Immature natural killer cell (primary cell): ENCODE data around the gene LDB2. TPM values are rescaled to one million over a fixed set of nuclear protein-coding genes. Genes with fewer than 3 reads are reported as not detected.

Experiments
- DNase-seq, 3 donors: peaks; one replicate each; pipeline ENCODE4 v3.0.0; 2022; ENCODE audit warnings: mixed read lengths in 1 of 3
- H3K27ac Mint-ChIP-seq, 6 donors: one replicate each; pipeline ENCODE4 v1.8.0; 2020; ENCODE audit warnings: mixed read lengths in 6 of 6, mild to moderate bottlenecking in 5 of 6, inconsistent platforms in 4 of 6, moderate library complexity in 3 of 6
- H3K27me3 Mint-ChIP-seq, 3 donors: one replicate each; pipeline ENCODE4 v1.8.0; 2020 to 2021; ENCODE audit warnings: low read depth in 3 of 3, mild to moderate bottlenecking in 3 of 3, mixed read lengths in 3 of 3, moderate library complexity in 3 of 3, inconsistent platforms in 1 of 3
- H3K36me3 Mint-ChIP-seq, 3 donors: one replicate each; pipeline ENCODE4 v1.8.0; 2020; ENCODE audit warnings: mixed read lengths in 3 of 3, inconsistent platforms in 2 of 3, mild to moderate bottlenecking in 2 of 3
- H3K4me1 Mint-ChIP-seq, 2 donors: one replicate each; pipeline ENCODE4 v1.8.0; 2020; ENCODE audit warnings: inconsistent platforms in 2 of 2, mild to moderate bottlenecking in 2 of 2, mixed read lengths in 2 of 2, moderate library complexity in 1 of 2
- H3K4me3 Mint-ChIP-seq, 5 donors: one replicate each; pipeline ENCODE4 v1.8.0; 2020; ENCODE audit warnings: mild to moderate bottlenecking in 5 of 5, mixed read lengths in 5 of 5, inconsistent platforms in 3 of 5, moderate library complexity in 3 of 5
- H3K9me3 Mint-ChIP-seq, 6 donors: one replicate each; pipeline ENCODE4 v1.8.0; 2020; ENCODE audit warnings: mild to moderate bottlenecking in 6 of 6, mixed read lengths in 6 of 6, inconsistent platforms in 4 of 6, moderate library complexity in 3 of 6
- polyA plus RNA-seq, 3 donors: library from polyadenylated mRNA; unstranded; fragments of 300-500 nt; fragmentation: Illumina TruSeq; gene quantifications; one replicate each; pipeline ENCODE4 v1.2.3, GENCODE V29; 2021

Gene LDB2
- polyA plus RNA-seq, 3 donors from 2014 or later: 6.9 to 15.8 (median 7.5) TPM

- Mint-ChIP-seq H3K4me3 (no peak overlapping the region), H3K36me3 (no peaks in the 10 kb centered on the region), H3K9me3 (no peaks in the 10 kb centered on the region), H3K27ac (no peak overlapping the region), H3K4me1 (peaks cover 0 to 7% of the 10 kb centered on the region in 2 donors), H3K27me3 (peaks cover 0 to 2% (median under 1%) of the 10 kb centered on the region in 3 donors)
- no peak for DNase-seq
Observed at GRCh38 chr4:16846540-16847117, 51.8 kb downstream of the LDB2 start.

DNA sequence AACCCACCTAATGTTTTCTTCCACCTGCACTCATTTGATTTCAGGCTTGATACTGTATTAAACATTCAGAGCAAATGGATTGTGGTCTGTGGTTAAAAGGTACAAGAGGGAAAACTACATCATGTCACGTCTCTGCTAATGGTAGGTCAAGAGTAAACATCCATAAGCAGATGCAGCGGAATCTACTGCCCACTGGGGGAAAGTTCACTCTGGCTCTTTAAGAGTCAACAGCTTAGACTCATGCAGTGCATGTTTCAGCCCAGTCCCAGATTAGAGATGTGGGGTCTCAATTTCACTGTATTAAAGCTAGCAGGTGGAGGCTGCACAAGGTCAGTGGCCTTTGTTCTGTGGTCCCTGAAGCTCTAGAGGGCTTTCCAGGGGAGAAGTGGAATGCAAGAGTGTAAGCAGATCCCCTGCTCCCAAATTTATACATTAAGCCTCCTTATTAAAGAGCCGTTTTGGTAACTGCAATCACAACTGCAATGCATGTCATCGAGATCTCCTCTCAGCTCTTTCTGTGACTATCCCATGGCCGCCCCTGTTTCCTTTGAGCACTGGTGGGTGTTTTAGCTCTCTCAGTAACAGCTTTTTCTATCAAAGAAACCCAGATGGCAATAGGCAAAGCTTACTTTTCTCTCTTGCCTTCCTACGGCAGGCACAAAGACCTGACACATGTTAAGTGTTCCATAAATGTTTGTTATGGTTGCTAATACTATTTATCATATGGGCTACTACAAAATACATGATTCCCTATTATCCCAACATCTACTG is 53.4 kb downstream of the LDB2 start:
- no peak for DNase-seq
- Mint-ChIP-seq H3K36me3 (peaks cover 0 to 3% (median 0%) of the 10 kb centered on the region in 3 donors), H3K4me1 (peaks cover 0 to 4% of the 10 kb centered on the region in 2 donors), H3K9me3 (no peaks in the 10 kb centered on the region), H3K27ac (no peak overlapping the region), H3K27me3 (no peaks in the 10 kb centered on the region), H3K4me3 (no peak overlapping the region)

DNA sequence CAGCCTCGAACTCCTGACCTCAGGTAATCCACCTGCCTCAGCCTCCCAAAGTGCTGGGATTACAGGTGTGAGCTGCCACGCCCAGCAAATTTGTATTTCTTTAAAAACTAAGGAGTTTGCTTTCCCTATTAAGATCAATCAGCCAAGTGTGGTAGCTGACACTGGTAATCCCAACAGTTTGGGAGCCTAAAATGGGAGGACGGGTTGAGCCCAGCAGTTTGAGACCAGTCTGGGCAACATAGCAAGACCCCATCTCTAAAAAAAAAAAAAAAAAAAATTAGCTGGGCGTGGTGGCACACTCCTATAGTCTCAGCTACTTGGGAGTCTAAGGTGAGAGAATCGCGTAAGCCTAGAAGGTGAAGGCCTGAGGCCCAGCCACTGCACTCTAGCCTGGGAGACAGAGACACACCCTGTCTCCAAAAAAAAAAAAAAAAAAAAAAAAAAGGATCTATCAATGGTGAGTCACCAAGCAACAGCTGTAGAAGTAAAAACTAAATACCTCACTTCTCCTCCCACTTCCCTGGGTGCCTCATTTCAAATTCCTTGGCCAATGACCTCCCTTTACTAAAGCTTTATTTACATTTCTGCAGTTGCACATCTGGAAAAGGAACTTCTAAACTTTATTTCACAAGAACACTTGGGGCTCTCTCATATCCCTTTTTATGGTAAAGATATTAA is 54.5 kb downstream of the LDB2 start:
- H3K9me3 Mint-ChIP-seq: no peaks in the 10 kb centered on the region
- H3K4me3 Mint-ChIP-seq: no peak overlapping the region
- peaks cover 0 to 4% of the 10 kb centered on the region in 2 donors for H3K4me1 Mint-ChIP-seq
- no peak overlapping the region for H3K27ac Mint-ChIP-seq
- peaks cover 0 to 6% (median 0%) of the 10 kb centered on the region in 3 donors for H3K36me3 Mint-ChIP-seq
- no peaks in the 10 kb centered on the region for H3K27me3 Mint-ChIP-seq
- no peak for DNase-seq

DNA sequence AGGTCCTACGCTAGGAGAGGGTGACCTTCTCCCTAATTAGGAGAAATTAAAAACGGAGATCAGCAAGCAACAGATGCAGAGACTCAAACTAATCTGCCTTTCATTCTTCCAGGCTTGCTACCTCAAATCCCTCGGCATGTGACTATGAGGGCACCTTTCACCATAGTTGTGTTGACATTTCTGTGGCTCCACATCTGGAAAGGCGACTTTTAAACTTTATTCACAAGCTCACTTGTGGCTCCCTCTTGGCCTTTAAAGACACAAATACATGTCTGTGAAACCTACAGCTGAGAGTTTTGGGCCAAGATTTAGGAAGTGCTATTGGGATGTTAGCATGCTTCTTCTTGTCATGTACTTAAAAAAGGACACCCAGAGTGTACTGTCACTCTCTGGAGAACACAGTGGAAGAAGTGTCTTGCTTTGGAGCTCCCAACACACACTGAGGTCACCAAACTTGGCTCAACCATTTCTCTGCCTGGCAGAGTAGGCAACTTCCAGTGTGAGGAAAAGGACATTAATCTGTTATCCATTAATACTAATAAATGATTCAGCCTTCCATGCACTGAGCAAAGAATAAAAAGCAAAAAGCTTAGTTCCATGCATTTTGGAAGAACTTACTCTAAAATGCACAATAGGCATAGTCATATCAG is 60.1 kb downstream of the LDB2 start:
- H3K36me3 Mint-ChIP-seq: peaks cover 0 to 13% (median 3%) of the 10 kb centered on the region in 3 donors
- peaks cover 0 to 2% (median 1%) of the 10 kb centered on the region in 3 donors for H3K27me3 Mint-ChIP-seq
- no peaks in the 10 kb centered on the region for H3K4me1 Mint-ChIP-seq
- no peak for DNase-seq
- no peak overlapping the region for H3K27ac Mint-ChIP-seq
- no peak overlapping the region for H3K4me3 Mint-ChIP-seq
- H3K9me3 Mint-ChIP-seq: no peaks in the 10 kb centered on the region

DNA sequence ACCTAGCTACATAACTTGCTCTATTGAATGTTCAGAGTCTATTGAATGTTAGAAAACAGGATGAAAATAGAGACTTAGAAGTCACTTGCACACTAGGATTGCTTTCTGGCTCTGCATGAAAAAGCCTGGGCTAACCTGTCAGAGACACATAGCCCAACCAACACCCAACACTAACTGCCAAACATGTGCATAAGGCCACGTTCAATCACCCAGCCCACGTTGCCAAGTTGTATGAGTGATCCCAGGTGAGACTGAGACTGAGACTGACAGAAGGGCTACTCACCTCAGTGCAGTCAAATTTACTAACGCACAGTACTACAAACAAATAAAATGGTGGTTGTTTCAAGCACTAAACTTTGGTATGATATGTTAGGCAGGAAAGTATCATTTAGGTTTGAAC is 61.0 kb downstream of the LDB2 start:
- peaks cover 0 to 13% (median 3%) of the 10 kb centered on the region in 3 donors for H3K36me3 Mint-ChIP-seq
- H3K27me3 Mint-ChIP-seq: peaks cover 0 to 2% (median 1%) of the 10 kb centered on the region in 3 donors
- H3K27ac Mint-ChIP-seq: peak overlapping the region in 1 of 6 donors; percentile 12
- H3K4me3 Mint-ChIP-seq: no peak overlapping the region
- H3K4me1 Mint-ChIP-seq: no peaks in the 10 kb centered on the region
- no peak for DNase-seq
- H3K9me3 Mint-ChIP-seq: no peaks in the 10 kb centered on the region

DNA sequence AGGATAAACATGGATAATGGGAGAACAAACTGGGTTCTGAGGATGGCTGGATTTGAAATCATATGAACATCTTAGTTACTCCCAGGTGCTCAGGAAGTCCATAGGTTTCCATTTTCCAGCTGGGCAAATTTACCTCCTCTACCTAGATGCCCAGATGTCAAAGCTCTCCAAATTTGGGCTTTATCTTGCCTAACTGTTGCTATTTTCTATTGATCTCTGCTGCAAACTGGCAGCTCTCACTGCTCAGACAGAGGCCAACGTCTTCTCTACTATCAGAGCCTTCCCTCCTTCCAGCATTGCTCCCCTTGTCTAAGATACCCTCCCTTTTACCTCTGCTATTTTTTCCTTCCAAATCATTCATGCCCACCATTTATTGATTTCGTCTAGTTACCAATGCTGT is 62.1 kb downstream of the LDB2 start:
- peaks cover 0 to 2% (median 1%) of the 10 kb centered on the region in 3 donors for H3K27me3 Mint-ChIP-seq
- no peaks in the 10 kb centered on the region for H3K9me3 Mint-ChIP-seq
- H3K4me3 Mint-ChIP-seq: no peak overlapping the region
- peaks cover 0 to 13% (median 3%) of the 10 kb centered on the region in 3 donors for H3K36me3 Mint-ChIP-seq
- no peak overlapping the region for H3K27ac Mint-ChIP-seq
- DNase-seq: no peak
- H3K4me1 Mint-ChIP-seq: no peaks in the 10 kb centered on the region

GRCh38 chr4:16835597-16836247 is 62.7 kb downstream of the LDB2 start:
- no peaks in the 10 kb centered on the region for H3K9me3 Mint-ChIP-seq
- H3K4me3 Mint-ChIP-seq: no peak overlapping the region

DNA sequence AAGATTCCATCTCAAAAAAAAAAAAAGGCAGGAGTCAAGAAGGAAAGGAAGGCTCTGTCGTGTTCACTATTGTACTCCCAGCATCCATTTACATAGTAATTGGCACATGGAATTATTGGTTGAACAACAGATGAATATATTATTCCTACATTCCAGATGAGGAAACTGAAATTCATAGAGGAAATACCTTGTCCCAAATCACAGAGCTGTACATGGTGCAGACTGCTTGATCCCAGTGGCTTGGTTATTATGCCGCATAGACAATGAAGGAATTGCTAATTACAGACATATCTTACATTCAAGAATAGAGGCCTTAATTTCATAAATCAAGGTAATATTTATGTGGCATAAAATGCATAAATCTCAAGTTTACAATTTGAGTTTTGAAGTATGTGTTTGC is 63.6 kb downstream of the LDB2 start:
- peaks cover 0 to 2% (median 1%) of the 10 kb centered on the region in 3 donors for H3K27me3 Mint-ChIP-seq
- H3K4me1 Mint-ChIP-seq: no peaks in the 10 kb centered on the region
- H3K36me3 Mint-ChIP-seq: peaks cover 0 to 8% (median 3%) of the 10 kb centered on the region in 3 donors
- H3K9me3 Mint-ChIP-seq: no peaks in the 10 kb centered on the region
- no peak for DNase-seq
- H3K27ac Mint-ChIP-seq: no peak overlapping the region
- H3K4me3 Mint-ChIP-seq: no peak overlapping the region

More at GRCh38 chr4:16835597-16836247, 62.7 kb downstream of the LDB2 start:
- DNase-seq: no peak
- H3K27me3 Mint-ChIP-seq: peaks cover 0 to 2% (median 1%) of the 10 kb centered on the region in 3 donors
- no peaks in the 10 kb centered on the region for H3K4me1 Mint-ChIP-seq
- H3K36me3 Mint-ChIP-seq: peaks cover 0 to 13% (median 3%) of the 10 kb centered on the region in 3 donors
- H3K27ac Mint-ChIP-seq: no peak overlapping the region

GRCh38 chr4:16833722-16834121 is 64.7 kb downstream of the LDB2 start:
- peaks cover 0 to 6% (median 3%) of the 10 kb centered on the region in 3 donors for H3K36me3 Mint-ChIP-seq
- no peak overlapping the region for H3K4me3 Mint-ChIP-seq
- DNase-seq: no peak
- peaks cover 0 to 2% (median 1%) of the 10 kb centered on the region in 3 donors for H3K27me3 Mint-ChIP-seq
- no peaks in the 10 kb centered on the region for H3K9me3 Mint-ChIP-seq
- no peaks in the 10 kb centered on the region for H3K4me1 Mint-ChIP-seq
- H3K27ac Mint-ChIP-seq: no peak overlapping the region

GRCh38 chr4:16830081-16830480 is 68.4 kb downstream of the LDB2 start:
- Mint-ChIP-seq H3K27me3 (peaks cover 0 to 1% (median 0%) of the 10 kb centered on the region in 3 donors), H3K4me1 (no peaks in the 10 kb centered on the region), H3K36me3 (peaks cover 0 to 2% (median 0%) of the 10 kb centered on the region in 3 donors), H3K4me3 (no peak overlapping the region), H3K9me3 (no peaks in the 10 kb centered on the region), H3K27ac (no peak overlapping the region)
- DNase-seq: no peak

DNA sequence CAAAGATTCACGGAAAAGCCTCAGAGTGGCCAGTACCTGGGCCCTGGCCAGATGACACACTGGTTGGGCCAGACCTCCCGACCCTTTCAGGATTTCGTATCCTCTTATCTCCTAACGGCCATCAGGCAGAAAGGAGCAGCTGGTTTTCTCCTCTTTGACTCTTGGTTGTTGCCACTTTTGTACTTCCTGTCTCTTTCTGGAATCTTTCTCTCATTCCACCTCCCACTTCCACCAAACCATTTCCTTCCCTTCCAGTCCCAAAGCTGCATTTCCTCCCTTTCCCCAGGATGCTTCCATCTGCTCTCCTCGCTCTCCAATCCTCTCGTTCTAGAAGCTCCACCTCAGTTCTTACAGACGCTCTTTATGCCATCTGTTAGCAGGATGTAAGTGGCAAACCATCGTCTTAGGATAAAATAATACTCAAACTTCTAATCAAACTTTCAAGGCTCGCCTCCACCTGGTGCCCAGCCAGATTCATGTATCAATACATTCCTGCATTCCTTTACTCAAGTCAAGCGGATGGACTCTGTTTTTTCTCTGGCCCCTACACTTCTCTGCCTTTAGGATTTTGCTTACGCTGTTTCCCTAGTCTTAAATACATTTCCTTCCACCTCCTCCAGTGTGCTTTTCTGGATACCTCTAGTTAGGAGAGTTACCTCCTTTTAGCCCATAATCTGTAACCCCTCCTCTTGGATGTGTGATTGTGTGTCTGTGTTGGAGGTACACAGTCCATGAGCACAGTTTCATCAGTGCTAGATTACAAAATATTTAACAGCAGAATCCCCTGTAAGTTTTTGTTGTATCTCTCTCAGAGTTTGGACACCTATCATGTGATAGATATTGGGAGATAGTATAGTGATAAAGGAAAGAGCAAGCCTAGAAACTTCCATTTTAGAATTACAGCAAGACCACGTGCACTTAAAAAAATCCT is 70.4 kb downstream of the LDB2 start:
- Mint-ChIP-seq H3K4me1 (no peaks in the 10 kb centered on the region), H3K9me3 (no peaks in the 10 kb centered on the region), H3K4me3 (no peak overlapping the region), H3K36me3 (peaks cover 0 to 5% (median 0%) of the 10 kb centered on the region in 3 donors), H3K27me3 (no peaks in the 10 kb centered on the region), H3K27ac (no peak overlapping the region)
- no peak for DNase-seq

- Mint-ChIP-seq H3K36me3 (peaks cover 0 to 5% (median 0%) of the 10 kb centered on the region in 3 donors), H3K9me3 (no peaks in the 10 kb centered on the region), H3K27me3 (no peaks in the 10 kb centered on the region), H3K4me3 (no peak overlapping the region), H3K4me1 (no peaks in the 10 kb centered on the region), H3K27ac (no peak overlapping the region)
- no peak for DNase-seq
Observed at GRCh38 chr4:16827045-16827444, 71.4 kb downstream of the LDB2 start.
